HL-60 (cell line): ENCODE data around the gene PDE5A.

Experiments used
- CTCF ChIP-seq: IDR thresholded peaks from one replicate; pipeline ENCODE4 v1.5.1; 2011; ENCODE audit warnings: low read length, control low read depth, inconsistent platforms; ENCODE audit not compliant: insufficient read depth
- POLR2AphosphoS5 ChIP-seq: IDR thresholded peaks from 2 replicates; pipeline ENCODE4 v1.6.1; 2012; ENCODE audit warnings: low read depth

GRCh38 chr4:119628281-119629141, at the start of gene PDE5A:
- peak; percentile 19 for TF ChIP-seq CTCF
- no peak for TF ChIP-seq POLR2AphosphoS5
